HG03565 (cell line): ENCODE measurements around the gene BCL2A1.
"Not testable (repeated sequence)": the region's sequence is repeated elsewhere in the genome, so short reads cannot be mapped to it uniquely, and the experiment has no call there.

Experiments
- ATAC-seq: cut with Tn5 transposase; IDR thresholded peaks from one replicate; pipeline ENCODE4 v1.9.1; 2021; ENCODE audit warnings: mild to moderate bottlenecking, moderate library complexity; ENCODE audit not compliant: unreplicated experiment

BCL2A1 gene

GRCh38 chr15:79989682-79990081 lies 18.7 kb upstream of the BCL2A1 start:
- ATAC-seq: no peak

DNA sequence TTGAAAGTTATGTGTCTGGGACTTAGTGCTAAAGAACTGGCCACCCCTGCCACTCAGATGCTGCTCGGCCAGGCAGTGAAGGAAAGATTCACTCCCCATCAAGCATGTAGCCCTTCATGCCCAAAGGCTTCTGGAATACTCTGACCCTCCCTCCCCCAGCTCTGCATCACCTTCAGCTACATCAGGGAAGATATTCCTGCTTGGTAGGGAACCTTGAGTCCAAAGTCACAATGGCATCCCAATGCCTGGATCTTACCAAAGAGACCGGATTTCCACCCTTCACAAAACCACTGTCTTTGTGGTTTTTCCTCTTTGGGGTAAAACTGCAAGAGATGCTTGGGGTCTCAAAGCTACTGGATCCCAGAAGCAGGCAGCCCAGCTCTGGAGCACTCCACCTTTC lies 18.2 kb upstream of the BCL2A1 start:
- no peak for ATAC-seq

DNA sequence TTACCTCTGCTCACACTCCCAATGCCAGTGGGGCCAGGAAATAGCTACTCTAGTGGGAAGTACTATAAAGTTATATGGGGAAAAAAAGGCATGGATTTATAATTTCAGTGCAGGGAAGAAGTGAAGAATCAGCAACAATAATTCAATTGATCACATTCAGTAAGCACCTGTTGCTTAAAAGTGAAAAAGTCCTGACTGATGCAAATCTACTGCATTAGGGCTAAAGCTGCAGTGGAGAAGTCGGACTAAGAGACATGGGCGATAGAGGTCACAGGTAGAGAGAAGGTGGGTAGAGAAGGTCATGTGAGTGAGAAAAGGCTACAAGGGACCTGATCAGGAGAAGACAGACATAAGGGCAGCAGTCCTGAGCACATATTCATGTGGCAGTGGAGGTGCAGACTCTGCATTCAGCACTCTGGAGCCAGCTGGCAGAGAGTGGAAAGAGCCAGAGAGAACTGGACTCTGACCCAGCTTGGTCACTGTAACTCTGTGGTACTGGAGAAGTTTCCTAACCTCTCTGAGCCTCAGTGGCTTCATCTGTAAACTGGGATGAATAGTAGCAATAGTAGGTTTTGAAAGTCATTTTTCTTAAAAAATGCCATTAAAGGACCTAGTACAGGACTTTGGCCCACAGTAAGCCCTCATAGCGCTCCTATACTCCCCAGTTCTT lies 17.6 kb upstream of the BCL2A1 start:
- no peak for ATAC-seq

DNA sequence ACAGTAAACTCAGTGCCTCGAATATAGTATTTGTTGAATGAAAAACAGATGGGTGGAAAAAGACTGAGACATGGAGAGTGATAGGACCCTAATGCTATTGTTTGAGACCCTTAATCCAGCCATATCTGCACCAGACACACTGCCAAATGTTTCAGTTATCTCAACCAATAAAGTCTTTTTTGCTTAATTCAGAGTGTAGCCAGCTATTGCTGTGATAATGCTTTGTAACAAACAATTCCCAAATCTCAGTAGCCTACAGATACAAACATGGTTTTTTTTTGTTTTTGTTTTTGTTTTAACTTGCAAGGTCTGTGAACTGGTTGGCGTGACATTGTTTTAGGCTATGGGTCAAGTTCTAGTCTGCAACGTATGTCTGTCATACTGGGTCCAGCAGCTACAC lies 17.0 kb upstream of the BCL2A1 start:
- no peak for ATAC-seq

- no peak for ATAC-seq
Measured at GRCh38 chr15:79987569-79987955, 16.6 kb upstream of the BCL2A1 start.

DNA sequence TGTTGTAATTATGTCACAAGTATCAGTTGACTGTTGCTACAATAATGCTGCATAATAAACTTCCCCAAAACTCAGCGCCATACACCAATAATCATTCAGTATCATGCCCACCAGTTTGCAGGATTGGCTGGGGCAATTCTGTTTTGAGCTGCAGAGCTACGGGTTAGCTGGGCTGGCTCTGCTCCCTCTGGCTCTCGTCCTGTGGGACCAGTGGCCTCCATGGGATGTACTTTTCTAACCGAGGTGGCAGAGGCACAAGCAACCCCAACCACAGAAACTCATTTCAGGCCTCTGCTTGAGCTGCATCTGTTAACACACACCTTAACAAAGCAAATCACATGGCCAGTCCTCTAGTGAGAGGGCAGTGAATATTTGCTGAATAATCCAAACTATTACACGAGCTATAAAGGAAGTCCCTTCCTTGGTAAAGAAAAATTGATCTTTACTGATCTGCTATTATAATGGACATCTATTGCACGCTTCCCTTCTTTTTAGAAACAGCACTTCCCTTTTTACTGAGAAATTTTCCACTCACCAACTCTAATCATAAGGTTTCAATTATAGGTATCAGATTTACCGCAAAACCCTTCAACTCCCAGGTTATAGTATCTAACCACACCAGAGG lies 10.9 kb upstream of the BCL2A1 start:
- no peak for ATAC-seq

- peak; percentile 59 for ATAC-seq
Measured at GRCh38 chr15:79978655-79979514, 7.9 kb upstream of the BCL2A1 start.

DNA sequence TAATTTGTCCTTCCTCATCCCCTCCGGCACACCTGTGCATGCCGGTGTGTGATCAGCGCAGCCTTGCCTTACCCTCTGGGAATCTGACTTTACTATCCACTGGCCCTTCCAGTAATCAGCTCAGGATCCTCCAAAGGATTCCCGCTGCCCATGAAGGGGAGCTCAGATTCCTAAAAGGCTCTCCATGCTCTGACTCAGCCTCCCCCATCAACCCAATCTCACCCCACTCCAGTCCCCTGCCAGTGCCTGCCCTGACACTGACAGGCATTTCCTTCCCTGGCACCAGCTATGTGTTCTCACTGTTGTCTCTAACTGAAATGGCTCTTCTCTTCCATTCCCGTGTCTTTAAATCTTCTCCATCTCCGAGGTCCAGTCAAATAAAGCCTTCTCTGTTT lies 7.3 kb upstream of the BCL2A1 start:
- ATAC-seq: no peak

DNA sequence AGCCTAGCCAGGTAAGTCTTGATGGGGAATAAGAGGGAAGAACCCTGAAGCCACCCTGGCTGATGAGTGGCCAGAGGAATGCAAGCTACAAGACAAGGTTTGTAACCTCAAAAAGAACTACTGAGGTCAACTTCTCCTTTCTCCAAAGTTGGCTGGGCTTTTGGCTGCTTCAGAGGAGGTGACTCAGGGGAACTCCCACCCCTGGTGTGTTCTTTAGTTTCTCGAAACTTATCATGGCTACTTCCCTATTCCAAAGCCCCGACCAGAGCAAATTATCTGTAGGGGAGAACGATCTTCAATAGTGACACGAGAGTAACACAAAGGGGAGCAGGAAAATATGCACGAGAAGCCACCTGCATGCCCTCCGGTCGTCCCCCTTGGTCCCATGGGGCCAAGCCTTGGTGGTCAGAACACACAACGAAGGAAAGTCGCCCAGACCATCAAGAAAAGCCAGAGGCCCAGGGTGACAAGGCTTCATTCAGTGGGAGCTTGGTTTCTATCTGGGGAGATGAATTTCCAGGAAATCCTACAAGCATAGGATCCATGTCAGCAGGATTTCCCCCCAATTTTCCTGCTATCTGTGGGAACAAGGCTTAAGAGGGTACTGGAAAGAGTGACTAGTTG lies 6.5 kb upstream of the BCL2A1 start:
- peak; percentile 32 for ATAC-seq

DNA sequence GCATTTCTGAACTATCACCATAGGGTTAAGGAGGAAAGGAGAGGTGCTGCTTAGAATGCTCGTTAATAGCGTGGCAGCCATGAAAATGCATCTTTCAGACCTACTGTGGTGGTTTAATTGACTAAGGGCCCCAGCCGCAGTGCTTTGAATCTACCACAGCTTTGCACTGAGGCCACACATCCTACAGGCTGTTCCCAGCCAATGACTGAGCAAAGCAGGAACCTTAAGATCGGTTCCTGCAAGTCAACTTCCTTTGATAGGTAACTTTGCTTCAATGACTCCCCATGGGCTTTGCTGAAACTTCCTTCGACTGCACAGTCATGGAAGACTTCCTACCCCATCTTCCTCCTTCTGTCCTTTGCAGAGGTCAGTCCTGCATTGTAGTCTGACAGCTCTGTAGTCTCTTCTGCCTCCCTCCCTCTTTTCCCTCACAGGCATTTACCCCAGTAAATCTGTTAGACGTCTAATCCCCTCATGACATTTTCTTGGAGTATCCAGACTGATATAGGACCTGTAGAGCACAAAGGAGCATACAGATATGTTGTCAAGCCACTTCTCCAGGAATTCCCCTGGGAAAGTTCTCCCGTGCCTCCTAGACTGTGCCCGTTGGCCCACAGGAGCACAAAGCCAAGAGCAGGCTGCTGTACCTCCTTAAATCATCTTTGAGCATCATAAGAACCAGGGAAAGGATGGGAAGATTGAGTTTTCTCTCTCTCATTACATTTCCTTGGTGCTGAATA lies 2.6 kb upstream of the BCL2A1 start:
- ATAC-seq: no peak

- no peak for ATAC-seq
Measured at GRCh38 chr15:79972863-79973262, 1.9 kb upstream of the BCL2A1 start.

GRCh38 chr15:79970181-79970580 lies 815 bp downstream of the BCL2A1 start:
- ATAC-seq: no peak

GRCh38 chr15:79969146-79969545 lies 1.9 kb downstream of the BCL2A1 start:
- ATAC-seq: no peak

GRCh38 chr15:79967298-79968182 lies 3.5 kb downstream of the BCL2A1 start:
- no peak for ATAC-seq

- ATAC-seq: no peak
Measured at GRCh38 chr15:79966634-79967297, 4.2 kb downstream of the BCL2A1 start.

DNA sequence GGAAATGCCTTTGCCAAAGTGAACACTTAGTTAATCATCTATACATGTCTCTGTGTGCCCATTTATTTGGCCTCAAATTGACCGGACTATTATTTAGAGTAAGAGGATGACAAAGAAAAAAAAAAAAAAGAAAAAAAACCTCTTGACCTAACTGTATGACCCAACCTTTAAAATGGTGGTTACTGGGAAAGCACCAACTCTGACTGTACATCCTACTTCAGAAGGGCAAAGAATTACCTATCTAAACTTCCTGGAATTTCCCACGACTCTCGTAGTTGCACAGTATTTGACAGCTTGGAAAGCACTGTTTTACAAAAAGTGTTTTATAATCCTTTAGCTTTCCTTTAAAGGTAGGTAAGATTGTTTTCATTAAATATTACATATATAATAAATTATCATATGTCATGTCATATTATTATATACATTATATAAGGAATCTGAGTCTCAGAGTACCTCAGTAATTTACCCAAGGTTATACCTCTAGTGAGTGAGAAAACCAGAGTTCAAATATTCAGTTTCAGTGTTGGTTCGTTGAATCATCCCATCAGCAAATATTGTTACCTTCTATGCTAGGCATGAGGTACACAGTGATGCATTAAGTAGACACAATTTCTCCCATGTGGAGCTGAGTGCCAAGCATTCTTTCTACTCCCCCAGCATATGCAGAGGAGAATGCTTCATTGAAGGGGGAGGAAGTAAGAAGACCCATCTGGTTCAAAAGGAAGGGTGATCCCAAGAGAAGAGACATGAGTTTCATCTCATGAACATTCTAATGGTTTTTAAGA lies 5.0 kb downstream of the BCL2A1 start:
- ATAC-seq: no peak

DNA sequence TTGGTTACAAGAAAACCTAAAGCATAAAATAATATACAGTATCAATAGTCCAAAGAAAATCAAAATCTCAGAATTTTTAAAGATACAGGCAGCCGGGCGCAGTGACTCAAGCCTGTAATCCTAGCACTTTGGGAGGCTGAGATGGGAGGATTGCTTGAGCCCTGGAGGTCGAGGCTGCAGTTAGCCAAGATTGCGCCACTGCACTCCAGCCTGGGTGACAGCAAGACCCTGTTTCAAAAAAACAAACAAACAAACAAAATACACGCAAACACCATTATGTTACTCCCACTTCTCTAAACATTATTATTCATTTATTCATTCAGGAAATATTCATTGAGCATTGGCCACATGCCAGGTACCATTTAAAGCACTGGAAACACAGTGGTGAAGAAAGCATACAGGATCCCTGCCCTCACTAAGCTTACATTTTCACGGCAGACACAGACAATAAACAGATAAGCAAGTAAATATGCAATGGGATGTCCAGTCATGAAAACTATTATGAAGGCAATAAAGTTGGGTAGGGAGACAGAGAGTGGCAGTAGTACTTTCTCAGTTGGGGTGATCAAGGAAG lies 6.7 kb downstream of the BCL2A1 start:
- no peak for ATAC-seq

DNA sequence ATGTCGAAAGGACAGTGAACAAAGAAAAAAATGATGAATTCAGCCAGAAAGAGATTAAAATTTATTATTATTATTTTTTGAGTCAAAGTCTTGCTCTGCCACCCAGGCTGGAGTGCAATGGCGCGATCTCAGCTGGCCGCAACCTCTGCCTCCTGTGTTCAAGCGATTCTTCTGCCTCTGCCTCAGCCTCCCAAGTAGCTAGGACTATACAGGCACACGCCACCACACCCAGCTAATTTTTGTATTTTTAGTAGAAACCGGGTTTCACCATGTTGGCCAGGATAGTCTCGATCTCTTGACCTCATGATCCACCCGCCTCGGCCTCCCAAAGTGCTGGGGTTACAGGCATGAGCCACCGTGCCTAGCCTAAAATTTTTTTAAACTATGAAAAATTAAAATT lies 8.1 kb downstream of the BCL2A1 start:
- not testable (repeated sequence) for ATAC-seq
